Heart right ventricle (tissue), 16 donors: ENCODE measurements around the gene ATP2B3. TPM values are rescaled to one million over a fixed set of nuclear protein-coding genes. Genes with fewer than 3 reads are reported as not detected.

Source experiments
- ATAC-seq, 8 donors: fragments of 200-7000 bp; cut with Tn5 transposase; one replicate each; pipeline ENCODE4 v1.9.1; 2020; ENCODE audit warnings: mild to moderate bottlenecking in 8 of 8, moderate library complexity in 8 of 8, moderate number of reproducible peaks in 1 of 8
- DNase-seq, 2 donors: peaks; one replicate each; pipeline ENCODE4 v3.0.0-alpha.2; 2020
- H3K27ac ChIP-seq, 10 donors: fragments of 200-600 bp; sonication (generic) in 2 of 10; one replicate each; pipeline versions ENCODE4 v1.5.0 to v1.8.0; 2020 to 2022; ENCODE audit warnings: mild to moderate bottlenecking in 3 of 10
- H3K27me3 ChIP-seq, 7 donors: fragments of 200-600 bp; one replicate each; pipeline ENCODE4 v1.8.0; 2021 to 2022; ENCODE audit warnings: mild to moderate bottlenecking in 2 of 7
- H3K36me3 ChIP-seq, 9 donors: fragments of 200-600 bp; sonication (generic) in 1 of 9; one replicate each; pipeline versions ENCODE4 v1.5.0 to v1.8.0; 2020 to 2022; ENCODE audit warnings: mild to moderate bottlenecking in 2 of 9
- H3K4me1 ChIP-seq, 9 donors: fragments of 200-600 bp; sonication (generic) in 1 of 9; one replicate each; pipeline versions ENCODE4 v1.5.0 to v1.8.0; 2020 to 2022; ENCODE audit warnings: mild to moderate bottlenecking in 4 of 9
- H3K4me3 ChIP-seq, 10 donors: fragments of 200-600 bp; sonication (generic) in 2 of 10; one replicate each; pipeline versions ENCODE4 v1.5.0 to v1.8.0; 2020 to 2022; ENCODE audit warnings: mild to moderate bottlenecking in 7 of 10, moderate library complexity in 2 of 10
- H3K9me3 ChIP-seq, 11 donors: fragments of 200-600 bp in 10 of 11; sonication (generic) in 2 of 11; one replicate each; pipeline versions ENCODE4 v1.5.0 to v1.8.0; 2013 to 2022; ENCODE audit warnings: mild to moderate bottlenecking in 2 of 11, control low read depth in 1 of 11, moderate library complexity in 1 of 11
- WGBS, 2 donors: extraction: QIAGEN DNeasy Blood & Tissue Kit; methylation state at CpG; one replicate each; pipeline ENCODE4 v1.1.7; 2013; ENCODE audit warnings: inconsistent platforms in 1 of 2; 5-methylcytosine and 5-hydroxymethylcytosine counted together
- intact Hi-C, 10 donors: fragments of 100-400 bp; cut with DNase I; formaldehyde crosslinking; loops; one replicate each; pipeline versions ENCODE4 v1.11.1 to v1.14.2; 2022
- polyA plus RNA-seq, 2 donors: library from polyadenylated mRNA; stranded (reverse); fragments of 200-250 nt; gene quantifications; one replicate each; pipeline ENCODE4 v1.2.3, GENCODE V29; 2013
- total RNA-seq, 10 donors: library from RNA; stranded (reverse); fragmentation: NEBNext Ultra II Directional in 3 of 10; extraction: Animal tissue kit (Norgen Biotek cat#: 25700) in 3 of 10; gene quantifications; one replicate each; pipeline versions ENCODE4 v1.2.1 to v1.2.4, GENCODE V29; 2021 to 2023
- TF ChIP-seq, protein P1 (sequence below), 9 donors: fragments of 200-600 bp; sonication (generic) in 2 of 9; IDR thresholded peaks; one replicate each; pipeline versions ENCODE4 v1.5.0 to v1.8.0; 2021 to 2022; ENCODE audit warnings: antibody characterized with exemption in 9 of 9, mild to moderate bottlenecking in 5 of 9, moderate library complexity in 1 of 9
- donor health status: Arrhythmogenic right ventricular cardiomyopathy.
- donor health status: ischemic (EF 13 %, LVEDD 7.1; RV severe dilation, severe dysfunction).
- donor health status: healthy with polysubstance abuse.
- donor health status: DM: no; HTN: yes; CAD: no.
- donor health status: DM: no; HTN: no; CAD: no.
- donor health status: ischemic (EF 25% LVEDD 6.9; RV normal size, moderate dysfunction).
- donor health status: ischemic (EF 25% LVEDD 5.7; RV mildly dilated, moderate dysfunction).
- donor health status: healthy.
- donor health status: DM: yes; HTN: yes; CAD: no.
- donor health status: Ischemic cardiomyopathy.
- donor health status: ischemic (EF 35%, LVEDD 5.7; RV mildly dilated, moderate dysfunction).
- donor health status: nonischemic (EF 11% LVEDD 7.7; RV severe dilation, severe dysfunction).
- donor health status: DM: yes; HTN: yes; CAD: no.
- donor health status: PGD.
- donor health status: ischemic (EF 29% LVEDD 5.4; RV normal size, mild dysfunction).
- donor health status: nonischemic (EF 23%, LVEDD 6.1; RV moderate dilation, normal function).

Gene ATP2B3
- total and polyA plus RNA-seq, 12 donors = not detected

GRCh38 chrX:153571534-153571908 lies 54.1 kb downstream of the ATP2B3 start:
- Histone ChIP-seq H3K9me3 (no peaks in the 10 kb centered on the region), H3K4me1 (no peaks in the 10 kb centered on the region), H3K27me3 (peaks cover 0 to 30% (median 0%) of the 10 kb centered on the region in 7 donors), H3K27ac (no peak overlapping the region), H3K36me3 (no peaks in the 10 kb centered on the region), H3K4me3 (no peak overlapping the region)
- WGBS, 2 donors = 66 to 79% methylated on average over 5 to 6 of the region's 6 CpGs
- DNase-seq = no peak
- no peak for ATAC-seq
- TF ChIP-seq, protein P1, sequence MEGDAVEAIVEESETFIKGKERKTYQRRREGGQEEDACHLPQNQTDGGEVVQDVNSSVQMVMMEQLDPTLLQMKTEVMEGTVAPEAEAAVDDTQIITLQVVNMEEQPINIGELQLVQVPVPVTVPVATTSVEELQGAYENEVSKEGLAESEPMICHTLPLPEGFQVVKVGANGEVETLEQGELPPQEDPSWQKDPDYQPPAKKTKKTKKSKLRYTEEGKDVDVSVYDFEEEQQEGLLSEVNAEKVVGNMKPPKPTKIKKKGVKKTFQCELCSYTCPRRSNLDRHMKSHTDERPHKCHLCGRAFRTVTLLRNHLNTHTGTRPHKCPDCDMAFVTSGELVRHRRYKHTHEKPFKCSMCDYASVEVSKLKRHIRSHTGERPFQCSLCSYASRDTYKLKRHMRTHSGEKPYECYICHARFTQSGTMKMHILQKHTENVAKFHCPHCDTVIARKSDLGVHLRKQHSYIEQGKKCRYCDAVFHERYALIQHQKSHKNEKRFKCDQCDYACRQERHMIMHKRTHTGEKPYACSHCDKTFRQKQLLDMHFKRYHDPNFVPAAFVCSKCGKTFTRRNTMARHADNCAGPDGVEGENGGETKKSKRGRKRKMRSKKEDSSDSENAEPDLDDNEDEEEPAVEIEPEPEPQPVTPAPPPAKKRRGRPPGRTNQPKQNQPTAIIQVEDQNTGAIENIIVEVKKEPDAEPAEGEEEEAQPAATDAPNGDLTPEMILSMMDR (IDR thresholded peaks at IDR 0.05) = no peak
- intact Hi-C loops = no loop called here

GRCh38 chrX:153572601-153573000 lies 55.2 kb downstream of the ATP2B3 start:
- Histone ChIP-seq H3K27me3 (peaks cover 0 to 24% (median 0%) of the 10 kb centered on the region in 7 donors), H3K4me1 (no peaks in the 10 kb centered on the region), H3K4me3 (no peak overlapping the region), H3K9me3 (no peaks in the 10 kb centered on the region), H3K27ac (no peak overlapping the region), H3K36me3 (no peaks in the 10 kb centered on the region)
- no peak for ATAC-seq
- 88 to 92% methylated on average over 7 to 10 of the region's 10 CpGs for WGBS, 2 donors
- no peak for DNase-seq
- intact Hi-C loops = no loop called here
- TF ChIP-seq, protein P1 (IDR thresholded peaks at IDR 0.05) = no peak

DNA sequence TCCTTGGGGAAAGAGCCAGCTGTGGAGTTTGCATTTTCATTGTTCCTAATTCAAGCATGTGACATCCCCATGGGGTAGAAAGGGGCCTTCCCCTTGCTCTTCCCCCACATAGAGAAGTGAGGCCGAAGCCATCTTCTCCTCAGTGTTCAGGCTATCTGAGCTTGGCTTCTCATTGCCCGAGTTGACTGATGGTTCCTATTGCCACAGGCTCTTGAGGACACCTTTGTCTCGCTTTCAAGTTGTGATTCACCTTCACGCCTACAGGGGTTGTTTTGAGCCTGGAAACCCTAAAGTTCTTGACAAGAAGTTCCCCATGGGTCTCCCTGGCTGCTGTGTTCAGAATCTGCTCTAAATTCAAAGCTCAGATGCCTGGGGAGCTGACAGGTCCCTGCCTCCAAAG lies 56.5 kb downstream of the ATP2B3 start:
- TF ChIP-seq, protein P1 (IDR thresholded peaks at IDR 0.05) = no peak
- ATAC-seq = no peak
- intact Hi-C loops = no loop called here
- Histone ChIP-seq H3K9me3 (no peaks in the 10 kb centered on the region), H3K4me1 (no peaks in the 10 kb centered on the region), H3K27ac (no peak overlapping the region), H3K27me3 (peaks cover 0 to 31% (median 0%) of the 10 kb centered on the region in 7 donors), H3K36me3 (no peaks in the 10 kb centered on the region), H3K4me3 (no peak overlapping the region)
- no peak for DNase-seq
- WGBS, 2 donors = 85 to 91% methylated on average over 4 of the region's 4 CpGs

DNA sequence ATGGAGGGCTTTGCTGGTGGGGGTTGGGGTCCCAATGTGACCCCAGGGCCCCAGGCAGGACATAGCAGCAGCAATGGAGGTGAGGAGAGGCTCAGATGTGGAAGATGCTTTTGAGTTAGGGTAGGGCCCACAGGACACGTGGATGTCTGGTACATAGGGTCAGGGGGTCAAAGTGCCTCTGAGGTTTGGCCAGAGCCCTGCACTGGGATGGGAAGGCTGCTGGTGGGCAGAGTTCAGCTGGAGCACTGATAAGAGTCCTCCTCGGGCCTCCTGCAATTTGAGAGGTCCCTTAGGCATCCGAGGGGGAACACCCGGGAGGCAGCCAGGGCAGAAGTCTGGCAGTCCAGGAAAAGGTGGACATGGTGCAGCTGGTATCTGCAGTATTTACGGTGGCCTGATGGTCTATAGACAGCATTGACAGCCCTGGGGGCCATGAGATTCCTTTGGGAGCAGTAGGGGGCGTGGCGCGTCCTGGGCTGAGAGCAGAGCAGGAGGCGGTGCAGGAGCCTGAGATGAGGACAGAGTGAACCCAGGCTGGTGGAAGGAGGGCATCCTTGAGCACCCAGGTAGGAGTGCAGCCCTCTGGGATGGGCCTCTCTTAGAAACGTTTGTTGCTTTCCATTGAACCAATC lies 58.9 kb downstream of the ATP2B3 start:
- intact Hi-C loops = no loop called here
- ATAC-seq = no peak
- H3K36me3 ChIP-seq = no peaks in the 10 kb centered on the region
- no peaks in the 10 kb centered on the region for H3K4me1 ChIP-seq
- peaks cover 0 to 31% (median 0%) of the 10 kb centered on the region in 7 donors for H3K27me3 ChIP-seq
- no peaks in the 10 kb centered on the region for H3K9me3 ChIP-seq
- H3K27ac ChIP-seq = no peak overlapping the region
- 75 to 77% methylated on average over 10 of the region's 10 CpGs for WGBS, 2 donors
- no peak overlapping the region for H3K4me3 ChIP-seq
- no peak for DNase-seq
- TF ChIP-seq, protein P1 (IDR thresholded peaks at IDR 0.05) = no peak
